Fibroblast of lung (primary cell): ENCODE measurements around the gene KIF3A.

Experiments
- EZH2 ChIP-seq: IDR thresholded peaks from 2 replicates; pipeline ENCODE4 v1.5.1; 2012; ENCODE audit warnings: low read length, control low read depth, mild to moderate bottlenecking; ENCODE audit errors: missing control alignments
- TF ChIP-seq, protein P1 (sequence below), 2 donors: IDR thresholded peaks in 1 of 2; conservative IDR thresholded peaks in 1 of 2; 1 replicate in 1 of 2; 2 replicates in 1 of 2; pipeline ENCODE4 v1.5.1; 2011 to 2012; ENCODE audit warnings: low read length in 2 of 2, control low read depth in 1 of 2, inconsistent platforms in 1 of 2, low read depth in 1 of 2, mild to moderate bottlenecking in 1 of 2

DNA sequence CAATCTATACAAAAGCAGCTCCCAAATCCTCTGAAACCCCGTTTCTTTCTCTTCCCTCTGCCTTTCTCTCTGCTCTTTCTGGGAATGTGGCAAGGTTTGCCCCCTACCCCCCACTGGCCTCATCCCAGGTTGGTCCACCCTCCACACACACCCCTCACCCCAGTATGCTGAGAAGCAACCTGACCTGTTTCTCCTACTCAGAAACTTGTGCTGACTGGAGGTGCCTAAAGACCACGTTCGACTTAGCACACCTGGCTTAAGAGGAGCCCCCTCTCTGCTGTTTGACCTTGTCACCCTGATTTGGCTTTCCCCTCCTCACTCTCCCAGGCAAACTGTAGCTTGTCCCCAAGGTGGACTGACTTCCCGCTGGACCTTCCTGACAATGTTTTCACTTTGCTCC is 40.8 kb upstream of the KIF3A start:
- TF ChIP-seq, protein P1, sequence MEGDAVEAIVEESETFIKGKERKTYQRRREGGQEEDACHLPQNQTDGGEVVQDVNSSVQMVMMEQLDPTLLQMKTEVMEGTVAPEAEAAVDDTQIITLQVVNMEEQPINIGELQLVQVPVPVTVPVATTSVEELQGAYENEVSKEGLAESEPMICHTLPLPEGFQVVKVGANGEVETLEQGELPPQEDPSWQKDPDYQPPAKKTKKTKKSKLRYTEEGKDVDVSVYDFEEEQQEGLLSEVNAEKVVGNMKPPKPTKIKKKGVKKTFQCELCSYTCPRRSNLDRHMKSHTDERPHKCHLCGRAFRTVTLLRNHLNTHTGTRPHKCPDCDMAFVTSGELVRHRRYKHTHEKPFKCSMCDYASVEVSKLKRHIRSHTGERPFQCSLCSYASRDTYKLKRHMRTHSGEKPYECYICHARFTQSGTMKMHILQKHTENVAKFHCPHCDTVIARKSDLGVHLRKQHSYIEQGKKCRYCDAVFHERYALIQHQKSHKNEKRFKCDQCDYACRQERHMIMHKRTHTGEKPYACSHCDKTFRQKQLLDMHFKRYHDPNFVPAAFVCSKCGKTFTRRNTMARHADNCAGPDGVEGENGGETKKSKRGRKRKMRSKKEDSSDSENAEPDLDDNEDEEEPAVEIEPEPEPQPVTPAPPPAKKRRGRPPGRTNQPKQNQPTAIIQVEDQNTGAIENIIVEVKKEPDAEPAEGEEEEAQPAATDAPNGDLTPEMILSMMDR (conservative IDR thresholded peaks at IDR 0.05 in 1 of 2, IDR thresholded peaks at IDR 0.05 in 1 of 2; ENCODE audit: low read depth in 1 of 2, low read length in 2 of 2) = no peak
- TF ChIP-seq EZH2 = no peak
